H1 (cell line): ENCODE results near the gene SHTN1.

Experiments
- CEBPB ChIP-seq: IDR thresholded peaks from 2 replicates; pipeline ENCODE4 v1.6.1; 2012; ENCODE audit warnings: low read depth, low read length
- EGR1 ChIP-seq: IDR thresholded peaks from 2 replicates; pipeline ENCODE4 v1.6.1; 2011; ENCODE audit warnings: low read depth, low read length, borderline replicate concordance
- EP300 ChIP-seq, 2 experiments: IDR thresholded peaks; 1 replicate in 1 of 2; 2 replicates in 1 of 2; pipeline ENCODE4 v1.6.1; 2011 to 2012; ENCODE audit warnings: low read depth in 2 of 2, low read length in 2 of 2, mild to moderate bottlenecking in 2 of 2, borderline replicate concordance in 1 of 2, inconsistent platforms in 1 of 2, moderate library complexity in 1 of 2
- EZH2 ChIP-seq: fragments of 200-600 bp; sonication (generic); IDR thresholded peaks from 2 replicates; pipeline ENCODE4 v1.7.1; 2012; ENCODE audit warnings: low read depth, mild to moderate bottlenecking, moderate library complexity, low read length, inconsistent platforms; ENCODE audit not compliant: severe bottlenecking
- FOSL1 ChIP-seq: IDR thresholded peaks from 2 replicates; pipeline ENCODE4 v1.6.1; 2011; ENCODE audit warnings: mild to moderate bottlenecking, low read depth, low read length, moderate library complexity; ENCODE audit not compliant: insufficient read depth
- GTF2F1 ChIP-seq: IDR thresholded peaks from 2 replicates; pipeline ENCODE4 v1.6.1; 2012; ENCODE audit warnings: low read depth, low read length, improper control_type of control experiment, borderline replicate concordance
- POLR2A ChIP-seq, 2 experiments: IDR thresholded peaks; 1 replicate in 1 of 2; 2 replicates in 1 of 2; pipeline ENCODE4 v1.6.1; 2011; ENCODE audit warnings: low read depth in 2 of 2, low read length in 2 of 2, mild to moderate bottlenecking in 2 of 2; ENCODE audit errors: control extremely low read depth in 1 of 2
- POU5F1 ChIP-seq: IDR thresholded peaks from 2 replicates; pipeline ENCODE4 v1.6.1; 2011; ENCODE audit warnings: low read depth, mild to moderate bottlenecking, low read length, moderate library complexity
- SP2 ChIP-seq: IDR thresholded peaks from 2 replicates; pipeline ENCODE4 v1.6.1; 2012; ENCODE audit warnings: mild to moderate bottlenecking, low read length, inconsistent platforms
- TAF1 ChIP-seq: IDR thresholded peaks from 2 replicates; pipeline ENCODE4 v1.6.1; 2011; ENCODE audit warnings: mild to moderate bottlenecking, low read depth, low read length
- TBP ChIP-seq: IDR thresholded peaks from 2 replicates; pipeline ENCODE4 v1.6.1; 2011; ENCODE audit warnings: low read depth, low read length, improper control_type of control experiment
- TF ChIP-seq, protein P1 (sequence below), 3 experiments: IDR thresholded peaks; 1 replicate in 2 of 3; 2 replicates in 1 of 3; pipeline versions ENCODE4 v1.5.1 to v1.6.1; 2011; ENCODE audit warnings: low read length in 3 of 3, mild to moderate bottlenecking in 3 of 3, inconsistent platforms in 2 of 3, low read depth in 1 of 3, moderate library complexity in 1 of 3; ENCODE audit not compliant: insufficient read depth in 1 of 3; ENCODE audit errors: control extremely low read depth in 1 of 3
- TF ChIP-seq, protein P2 (sequence below): IDR thresholded peaks from 2 replicates; pipeline ENCODE4 v1.6.1; 2012; ENCODE audit warnings: inconsistent platforms
- TF ChIP-seq, protein P3 (sequence below): IDR thresholded peaks from 2 replicates; pipeline ENCODE4 v1.6.1; 2011; ENCODE audit warnings: low read length, improper control_type of control experiment

DNA sequence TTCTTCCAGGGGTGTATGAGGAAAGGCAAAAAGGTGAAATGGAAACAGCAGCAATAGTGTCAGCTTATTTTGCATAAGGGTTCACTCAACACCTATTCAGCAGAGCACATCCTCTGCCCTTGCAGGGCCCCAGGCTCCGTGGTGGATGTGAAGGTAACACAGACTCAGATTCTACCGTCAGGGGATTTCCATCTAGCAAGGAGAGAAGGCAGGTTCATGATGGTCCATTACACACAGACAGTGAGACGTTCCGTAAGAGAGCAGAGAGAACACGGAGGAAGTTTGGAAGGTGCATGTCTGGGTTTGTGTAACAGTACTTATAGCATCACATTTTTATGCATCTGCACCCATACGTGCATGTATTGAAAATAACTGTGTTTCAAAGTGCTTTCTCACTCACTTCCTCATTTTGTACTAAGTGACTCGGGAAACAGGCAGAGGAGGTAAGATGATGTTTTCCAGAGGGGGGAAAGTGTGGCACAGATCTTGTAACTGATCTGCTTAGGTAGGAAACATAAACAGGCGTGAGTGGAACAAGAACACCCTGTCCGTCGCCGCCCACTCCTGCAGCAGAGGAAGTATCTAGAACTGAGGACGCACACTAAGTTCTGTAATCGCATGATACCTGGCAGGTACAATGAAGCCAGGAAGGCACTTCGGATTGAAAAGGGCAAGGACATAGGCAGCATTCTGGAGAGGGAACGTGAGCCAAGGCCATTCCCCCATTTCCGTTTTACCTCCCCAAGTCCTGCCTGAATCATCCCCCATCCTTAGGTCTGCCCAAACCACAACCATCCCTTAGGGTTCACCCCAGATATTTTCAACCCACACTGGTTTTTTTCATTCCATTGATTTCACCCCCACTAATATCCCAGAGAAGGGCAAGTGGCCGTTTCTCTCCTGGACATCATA, 156.7 kb downstream of the SHTN1 start:
- TF ChIP-seq, protein P1, sequence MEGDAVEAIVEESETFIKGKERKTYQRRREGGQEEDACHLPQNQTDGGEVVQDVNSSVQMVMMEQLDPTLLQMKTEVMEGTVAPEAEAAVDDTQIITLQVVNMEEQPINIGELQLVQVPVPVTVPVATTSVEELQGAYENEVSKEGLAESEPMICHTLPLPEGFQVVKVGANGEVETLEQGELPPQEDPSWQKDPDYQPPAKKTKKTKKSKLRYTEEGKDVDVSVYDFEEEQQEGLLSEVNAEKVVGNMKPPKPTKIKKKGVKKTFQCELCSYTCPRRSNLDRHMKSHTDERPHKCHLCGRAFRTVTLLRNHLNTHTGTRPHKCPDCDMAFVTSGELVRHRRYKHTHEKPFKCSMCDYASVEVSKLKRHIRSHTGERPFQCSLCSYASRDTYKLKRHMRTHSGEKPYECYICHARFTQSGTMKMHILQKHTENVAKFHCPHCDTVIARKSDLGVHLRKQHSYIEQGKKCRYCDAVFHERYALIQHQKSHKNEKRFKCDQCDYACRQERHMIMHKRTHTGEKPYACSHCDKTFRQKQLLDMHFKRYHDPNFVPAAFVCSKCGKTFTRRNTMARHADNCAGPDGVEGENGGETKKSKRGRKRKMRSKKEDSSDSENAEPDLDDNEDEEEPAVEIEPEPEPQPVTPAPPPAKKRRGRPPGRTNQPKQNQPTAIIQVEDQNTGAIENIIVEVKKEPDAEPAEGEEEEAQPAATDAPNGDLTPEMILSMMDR (IDR thresholded peaks at IDR 0.05; ENCODE audit: control extremely low read depth in 1 of 3, insufficient read depth in 1 of 3, low read depth in 1 of 3, low read length in 3 of 3): no peak
- TF ChIP-seq, protein P2, sequence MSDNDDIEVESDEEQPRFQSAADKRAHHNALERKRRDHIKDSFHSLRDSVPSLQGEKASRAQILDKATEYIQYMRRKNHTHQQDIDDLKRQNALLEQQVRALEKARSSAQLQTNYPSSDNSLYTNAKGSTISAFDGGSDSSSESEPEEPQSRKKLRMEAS: no peak
- TF ChIP-seq FOSL1 (no peak), GTF2F1 (no peak), EP300 (IDR thresholded peaks at IDR 0.05; ENCODE audit: borderline replicate concordance in 1 of 2, low read depth in 2 of 2, low read length in 2 of 2) (no peak), TBP (no peak), CEBPB (no peak), EGR1 (no peak), SP2 (no peak), POU5F1 (no peak), TAF1 (no peak), EZH2 (no peak), POLR2A (IDR thresholded peaks at IDR 0.05; ENCODE audit: control extremely low read depth in 1 of 2, low read depth in 2 of 2, low read length in 2 of 2) (no peak)
- TF ChIP-seq, protein P3, sequence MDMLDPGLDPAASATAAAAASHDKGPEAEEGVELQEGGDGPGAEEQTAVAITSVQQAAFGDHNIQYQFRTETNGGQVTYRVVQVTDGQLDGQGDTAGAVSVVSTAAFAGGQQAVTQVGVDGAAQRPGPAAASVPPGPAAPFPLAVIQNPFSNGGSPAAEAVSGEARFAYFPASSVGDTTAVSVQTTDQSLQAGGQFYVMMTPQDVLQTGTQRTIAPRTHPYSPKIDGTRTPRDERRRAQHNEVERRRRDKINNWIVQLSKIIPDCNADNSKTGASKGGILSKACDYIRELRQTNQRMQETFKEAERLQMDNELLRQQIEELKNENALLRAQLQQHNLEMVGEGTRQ: no peak
